CD4-positive, alpha-beta T cell treated with Interleukin-4 for 4 hours (primary cell): ENCODE data around the gene ZNF534.
A peak's percentile ranks its signal among the peaks of the same experiment; 100 is the strongest.
"Not testable (repeated sequence)": the region's sequence is repeated elsewhere in the genome, so short reads cannot be mapped to it uniquely, and the experiment has no call there.

Experiments used
- DNase-seq: peaks from one replicate; pipeline ENCODE4 v3.0.0-alpha.2; 2020

Gene ZNF534

GRCh38 chr19:52428937-52429336 lies at the start of gene ZNF534:
ZNF534 (plus strand) TSS chr19:52429148; CDS start chr19:52431475, 2,327 bp downstream.
- no peak for DNase-seq

GRCh38 chr19:52391135-52391534 lies 37.8 kb upstream of the ZNF534 start:
- no peak for DNase-seq

DNA sequence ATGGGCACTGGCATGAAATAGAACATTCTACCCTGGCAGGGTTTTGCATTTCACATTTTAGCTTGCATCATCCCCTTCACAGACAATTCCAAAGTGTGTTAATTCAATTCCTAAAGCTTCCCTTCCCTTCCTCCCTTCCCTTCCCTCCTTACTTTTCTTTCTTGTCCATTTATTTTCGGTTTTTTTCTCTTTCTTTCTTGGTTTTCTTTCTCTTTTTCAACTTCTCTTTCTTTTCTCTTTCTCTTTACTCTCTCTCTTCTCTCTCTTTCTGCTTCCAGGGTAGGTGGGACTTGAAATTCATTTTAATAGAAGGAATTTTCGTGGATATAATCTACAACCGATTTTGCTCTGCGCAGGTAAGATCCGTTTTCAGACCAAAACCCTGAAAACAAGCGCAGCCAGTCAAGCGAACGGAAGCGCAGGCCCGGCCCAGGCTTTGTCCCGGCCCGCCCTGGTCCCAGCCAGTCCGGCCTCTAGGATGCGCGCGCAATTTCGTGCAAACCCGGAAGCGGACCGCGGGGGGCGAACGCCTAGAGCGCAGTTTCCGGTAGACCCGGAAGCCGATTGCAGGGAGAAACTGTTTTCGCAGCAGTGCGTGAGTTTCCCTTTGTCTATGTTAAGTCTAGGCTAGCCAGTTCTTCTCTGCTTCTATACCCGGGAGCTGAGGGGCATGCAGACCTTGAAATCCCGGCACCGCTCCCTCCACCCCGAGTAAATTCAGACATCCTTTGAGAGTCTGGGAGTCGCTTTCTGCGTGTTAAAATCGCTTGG lies 31.5 kb upstream of the ZNF534 start, which contains the start of gene ZNF528:
TSS of gene ZNF528 (plus strand) at position 540 of the 771 bp plus-strand sequence. CDS start 4,165 bp downstream, outside the sequence.
- peak; percentile 92 for DNase-seq

DNA sequence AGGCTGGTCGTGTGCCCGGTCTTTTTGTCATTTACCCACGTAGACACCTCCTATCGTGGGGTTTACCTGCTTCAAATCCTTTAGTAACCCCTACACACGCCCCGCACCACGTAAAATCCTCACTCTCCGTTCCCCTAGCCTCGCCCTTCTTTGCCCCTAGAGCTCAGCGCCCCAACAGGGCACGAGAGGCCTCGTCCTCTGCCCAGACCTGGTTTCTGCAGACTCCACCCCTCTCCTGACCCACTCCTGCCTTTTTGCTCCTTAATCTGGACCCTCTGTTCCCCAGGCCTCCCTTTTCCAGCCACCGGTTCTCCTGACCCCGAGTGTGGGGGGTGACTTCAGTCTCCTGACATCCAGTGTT lies 30.9 kb upstream of the ZNF534 start:
- no peak for DNase-seq

GRCh38 chr19:52410276-52410675 lies 18.7 kb upstream of the ZNF534 start:
- DNase-seq: no peak

- DNase-seq: no peak
Observed at GRCh38 chr19:52415711-52416110, 13.2 kb upstream of the ZNF534 start.

DNA sequence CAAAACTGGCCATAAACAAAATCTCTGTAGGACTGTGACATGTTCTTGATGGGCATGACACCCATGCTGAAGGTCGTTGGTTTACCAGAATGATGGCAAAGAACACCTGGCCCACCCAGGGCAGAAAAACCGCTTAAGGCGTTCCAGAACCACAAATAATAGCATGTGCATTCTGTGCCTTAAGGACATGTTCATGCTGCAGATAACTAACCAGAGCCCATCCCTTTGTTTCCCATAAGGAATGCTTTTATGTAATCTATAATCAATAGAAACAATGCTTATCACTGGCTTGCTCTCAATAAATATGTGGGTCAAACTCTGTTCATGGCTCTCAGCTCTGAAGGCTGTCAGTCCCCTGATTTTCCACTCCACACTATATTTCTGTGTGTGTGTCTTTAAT lies 13.2 kb downstream of the ZNF534 start:
- no peak for DNase-seq

DNA sequence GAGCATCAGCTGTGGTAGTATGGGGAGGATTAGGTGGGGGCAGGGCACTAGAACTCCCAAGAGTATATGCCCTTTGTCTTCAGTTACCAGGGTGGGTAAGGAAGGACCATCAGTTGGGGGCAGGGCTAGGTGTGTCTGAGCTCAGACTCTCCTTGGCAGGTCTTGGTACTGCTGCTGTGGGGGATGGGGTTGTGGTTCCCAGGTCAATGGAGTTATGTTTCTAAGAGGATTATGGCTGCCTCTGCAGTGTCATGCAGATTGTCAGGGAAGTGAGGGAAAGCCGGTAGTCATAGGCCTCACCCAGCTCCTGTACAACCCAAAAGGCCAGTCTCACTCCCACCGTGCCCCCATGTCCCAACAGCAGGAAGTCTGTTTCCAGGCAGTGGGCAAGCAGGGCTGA lies 15.6 kb downstream of the ZNF534 start:
- no peak for DNase-seq

DNA sequence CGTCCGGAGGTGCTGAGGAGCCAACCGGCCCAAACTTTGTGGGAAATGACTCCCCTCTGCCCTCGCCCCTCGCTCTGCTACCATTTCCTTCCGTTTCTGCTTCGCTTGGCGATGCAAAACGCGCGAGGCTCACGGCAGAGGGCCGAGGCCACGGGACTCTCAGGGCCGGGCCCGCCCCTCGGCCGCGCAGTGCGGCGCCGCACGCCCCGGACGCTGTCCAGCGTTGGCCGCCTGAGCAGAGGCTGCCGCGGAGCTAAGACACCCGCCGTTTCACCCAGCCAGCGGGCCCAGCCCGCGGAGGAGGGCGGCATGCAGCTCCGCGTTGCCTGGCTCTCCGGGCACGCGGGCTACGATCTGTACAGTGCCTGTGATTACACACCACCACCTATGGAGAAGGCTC lies 22.3 kb downstream of the ZNF534 start:
- no peak for DNase-seq

DNA sequence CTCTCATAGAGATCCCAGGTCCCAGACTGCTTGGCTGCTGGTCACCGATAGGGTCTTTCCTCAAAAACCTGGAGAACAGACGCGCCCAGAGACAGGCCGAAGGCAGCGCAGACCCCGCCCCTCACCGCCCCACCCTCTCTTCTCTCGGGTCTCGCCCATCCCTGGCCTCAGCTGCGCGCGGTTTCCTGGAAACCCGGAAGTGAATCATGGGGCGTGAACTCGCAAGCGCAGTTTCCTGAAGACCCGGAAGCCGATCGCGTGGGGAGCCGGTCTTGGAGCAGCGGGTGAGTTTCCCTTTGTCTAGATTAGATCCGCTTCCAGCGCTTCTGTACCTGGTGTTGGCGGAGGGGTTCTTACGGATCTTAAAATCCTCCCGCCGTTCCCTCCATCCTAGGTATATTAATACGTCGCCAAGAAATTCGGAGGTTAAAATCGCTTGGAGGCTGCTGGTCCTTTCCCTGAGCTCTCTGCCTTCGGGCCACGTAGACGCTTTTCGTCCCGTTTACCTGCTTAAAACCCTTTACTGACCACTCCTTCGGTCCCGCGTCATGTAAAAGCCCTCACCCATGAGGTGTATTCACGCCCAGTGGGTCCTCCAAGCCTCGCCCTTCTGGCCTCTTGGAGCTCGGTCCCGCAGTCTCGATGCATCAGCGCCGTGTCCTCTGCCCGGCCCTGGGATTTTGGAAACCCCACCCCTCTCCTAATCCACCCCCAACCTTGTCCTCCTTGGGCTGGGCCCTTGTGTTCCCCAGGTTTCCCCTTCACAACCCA lies 24.6 kb downstream of the ZNF534 start, which contains the start of gene ZNF578:
TSS of gene ZNF578 (plus strand) at position 230 of the 771 bp plus-strand sequence. CDS start 48,293 bp downstream, outside the sequence.
- peak; percentile 62 for DNase-seq

- DNase-seq: no peak
Observed at GRCh38 chr19:52464798-52465470, 36.0 kb downstream of the ZNF534 start.

- no peak for DNase-seq
Observed at GRCh38 chr19:52473655-52474350, 44.9 kb downstream of the ZNF534 start.

DNA sequence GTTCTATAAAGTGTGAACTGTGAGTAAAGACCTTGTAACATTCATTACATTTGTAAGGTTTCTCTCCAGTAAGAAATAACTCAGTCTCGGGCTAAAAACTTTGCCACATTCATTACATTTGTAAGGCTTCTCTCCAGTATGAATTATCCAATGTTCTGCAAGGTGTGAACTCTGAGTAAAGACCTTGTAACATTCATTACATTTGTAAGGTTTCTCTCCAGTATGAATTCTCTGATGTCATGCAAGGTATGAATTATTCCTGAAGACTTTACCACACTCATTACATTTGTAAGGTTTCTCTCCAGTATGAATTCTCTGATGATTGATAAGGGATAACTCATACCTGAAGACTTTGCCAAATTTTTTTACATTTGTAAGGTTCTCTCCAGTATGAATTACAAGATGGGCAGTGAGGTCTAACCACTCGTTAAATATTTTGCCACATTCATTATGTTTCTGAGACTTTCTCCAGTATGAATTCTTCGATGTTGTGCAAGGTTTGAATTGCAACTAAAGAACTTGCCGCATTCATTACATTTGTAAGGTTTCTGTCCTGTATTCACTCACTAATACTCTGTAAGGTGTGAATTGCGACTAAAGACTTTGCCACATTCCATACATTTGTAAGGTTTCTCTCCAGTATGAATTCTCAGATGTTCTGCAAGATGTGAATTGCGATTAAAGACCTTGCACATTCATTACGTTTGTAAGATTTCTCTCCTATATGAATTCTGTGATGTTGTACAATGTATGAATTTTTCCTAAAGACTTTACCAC lies 45.6 kb downstream of the ZNF534 start:
- DNase-seq: no peak

GRCh38 chr19:52484111-52484743 lies 55.3 kb downstream of the ZNF534 start:
- DNase-seq: not testable (repeated sequence)

DNA sequence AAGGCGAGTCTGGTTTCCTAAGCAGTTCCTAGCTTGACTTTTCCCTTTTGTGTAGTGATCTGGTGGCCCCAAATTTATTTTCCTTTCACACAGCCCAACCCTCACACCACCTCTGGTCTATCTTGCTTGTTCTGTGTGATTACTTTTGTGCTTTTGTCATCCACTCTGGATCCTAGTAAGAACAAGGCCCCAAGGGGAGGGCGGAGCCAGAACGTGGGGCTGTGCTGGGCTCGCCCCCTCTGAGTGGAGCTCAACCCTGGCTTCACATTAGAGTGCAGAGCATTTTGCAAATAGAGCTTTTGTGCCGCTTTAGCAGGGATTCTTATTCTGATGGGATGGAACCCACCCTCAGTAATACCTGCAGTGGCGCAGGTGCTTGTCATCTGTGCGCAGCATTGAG lies 56.1 kb downstream of the ZNF534 start:
- not testable (repeated sequence) for DNase-seq

- not testable (repeated sequence) for DNase-seq
Observed at GRCh38 chr19:52485561-52486240, 56.8 kb downstream of the ZNF534 start.

DNA sequence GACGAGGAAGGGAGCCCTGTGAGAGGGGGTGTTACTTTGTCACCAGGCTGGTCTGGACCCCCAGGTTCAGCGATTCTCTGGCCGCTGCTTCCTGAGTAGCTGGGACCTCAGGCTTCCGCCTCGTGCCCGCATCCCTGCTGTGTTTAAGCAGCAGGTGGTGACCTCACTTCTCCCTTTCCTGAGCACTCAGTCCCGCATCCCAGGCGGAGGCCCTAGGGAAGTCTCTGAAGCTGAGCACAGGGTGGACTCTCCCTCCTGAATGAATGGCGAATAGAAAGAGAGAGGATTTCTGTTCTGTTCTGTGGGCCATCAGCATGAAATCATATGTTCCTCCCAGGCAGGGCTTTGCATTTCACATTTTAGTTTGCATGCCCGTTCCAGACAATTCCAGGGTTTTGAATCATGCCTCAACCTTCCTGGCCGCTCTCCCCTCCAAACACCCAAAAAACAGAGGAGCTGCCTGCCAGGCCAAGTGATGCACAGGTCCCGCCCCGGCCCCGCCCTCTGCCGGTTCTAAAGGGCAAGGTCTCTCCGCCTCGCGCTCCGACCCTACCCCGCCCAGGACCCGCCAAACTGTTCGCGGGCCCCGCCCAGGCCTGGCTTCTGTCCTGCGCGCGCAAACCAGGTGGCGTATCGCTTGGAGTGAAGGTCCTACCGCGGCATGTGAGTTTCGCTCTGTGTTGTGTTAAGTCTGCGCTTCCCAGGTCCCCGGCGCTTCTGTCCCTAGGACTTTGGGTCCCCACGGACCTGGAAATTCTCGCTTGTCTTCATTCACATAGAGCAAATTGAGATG lies 63.4 kb downstream of the ZNF534 start:
- DNase-seq: peak; percentile 0

DNA sequence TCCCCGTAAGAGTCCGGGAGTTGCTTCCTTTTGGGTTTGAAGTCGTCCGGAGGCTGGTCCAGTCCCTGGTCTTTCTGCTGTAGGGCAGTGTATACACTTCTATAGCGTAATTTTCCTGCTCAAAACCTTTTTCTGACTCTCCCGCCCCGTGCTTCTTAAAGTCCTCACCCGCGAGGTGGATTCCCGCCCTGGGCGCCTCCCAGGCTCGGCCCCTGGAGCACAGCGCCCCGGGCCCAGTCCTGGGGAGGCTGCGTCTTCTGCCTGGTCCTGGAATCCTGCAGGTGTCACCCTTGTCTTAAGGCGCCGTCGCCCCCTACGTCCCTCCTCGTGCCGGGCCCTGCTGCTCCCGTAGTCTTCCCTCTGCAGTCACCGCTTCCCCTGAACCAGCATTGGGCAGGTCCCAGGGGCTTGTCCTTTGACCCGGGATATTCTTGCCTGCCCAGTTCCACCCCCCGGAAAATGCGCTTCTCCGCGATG lies 64.1 kb downstream of the ZNF534 start:
- no peak for DNase-seq

DNA sequence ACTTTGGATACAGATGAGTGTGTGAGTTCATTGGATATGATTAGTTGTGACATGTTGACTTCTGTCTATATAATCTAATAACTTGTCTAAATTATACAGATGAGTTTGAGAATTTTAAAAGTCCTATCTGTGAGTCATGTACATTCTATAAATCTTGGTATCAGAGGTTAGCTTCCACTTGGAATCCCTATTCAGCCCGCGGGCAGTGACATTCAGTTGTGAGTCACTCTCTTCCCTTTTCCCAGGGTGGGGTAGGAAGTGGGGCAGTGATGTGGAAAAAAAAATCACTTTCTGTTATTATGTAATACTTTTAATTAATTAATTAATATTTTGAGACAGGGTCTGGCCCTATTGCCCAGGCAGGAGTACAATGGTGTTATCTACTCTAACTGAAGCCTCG lies 65.6 kb downstream of the ZNF534 start:
- no peak for DNase-seq

DNA sequence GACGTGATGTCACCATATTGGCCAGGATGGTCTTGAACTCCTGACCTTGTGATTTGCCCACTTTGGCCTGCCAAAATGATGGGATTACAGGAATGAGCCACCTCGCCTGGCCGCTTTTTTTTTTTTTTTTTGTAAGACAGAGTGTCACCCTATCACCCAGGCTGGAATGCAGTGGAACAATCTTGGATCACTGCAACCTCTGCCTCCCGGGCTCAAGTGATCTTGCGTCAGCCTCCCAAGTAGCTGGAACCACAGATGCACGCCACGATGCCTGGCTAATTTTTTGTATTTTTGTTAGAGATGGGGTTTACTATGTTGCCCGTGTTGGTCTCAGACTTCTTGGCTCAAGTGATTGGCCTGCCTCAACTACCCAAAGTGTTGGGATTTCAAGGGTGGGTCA lies 69.6 kb downstream of the ZNF534 start:
- DNase-seq: no peak
